ENCODE data around the gene ANXA11.
A peak's percentile ranks its signal among the peaks of the same experiment; 100 is the strongest.

The ANXA11 gene

DNA sequence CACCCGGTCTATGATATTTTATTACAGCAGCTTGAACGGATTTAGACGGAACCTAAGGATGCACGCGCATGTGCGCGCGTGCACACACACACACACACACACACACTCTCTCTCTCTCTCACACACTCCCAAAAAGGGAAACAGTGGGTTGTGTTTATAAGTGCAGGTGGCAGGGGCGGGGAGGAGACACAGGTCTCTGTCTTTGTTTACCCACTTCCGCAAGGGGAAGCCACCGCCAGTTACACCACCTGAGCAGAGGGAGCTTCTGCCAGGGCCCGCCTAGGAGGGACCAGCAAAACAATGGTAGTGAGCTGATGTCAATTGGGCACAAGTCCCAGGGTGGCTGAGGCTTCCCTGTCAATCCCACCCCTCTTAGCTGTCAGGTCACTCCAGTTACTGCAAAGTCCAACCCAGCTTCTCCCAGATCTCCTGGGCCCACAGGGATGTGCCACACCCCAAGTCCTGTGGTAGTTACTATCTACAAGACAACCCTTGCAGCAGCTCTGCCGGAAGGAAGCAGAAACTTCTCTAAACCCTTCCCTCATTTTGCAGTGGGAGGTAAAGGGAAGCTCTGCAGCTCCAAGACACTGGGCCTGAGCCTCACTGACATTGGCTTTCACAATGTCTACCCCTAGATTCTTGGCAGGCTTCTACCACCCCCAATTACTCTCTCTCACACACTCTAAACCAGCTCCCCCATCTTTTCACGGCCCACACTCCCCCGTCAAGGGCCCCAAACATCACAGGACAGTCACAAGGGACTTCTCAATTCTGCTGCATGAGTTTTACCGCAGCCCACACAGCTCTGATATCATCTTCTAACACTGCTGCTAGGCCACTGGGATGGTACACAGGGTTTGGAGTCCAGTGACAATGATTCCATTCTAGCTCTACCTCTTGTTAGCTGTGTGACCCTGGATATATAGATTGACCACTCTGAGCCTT, 17.6 kb downstream of the ANXA11 start:
- peak; percentile 95 to 96 for DNase-seq

DNA sequence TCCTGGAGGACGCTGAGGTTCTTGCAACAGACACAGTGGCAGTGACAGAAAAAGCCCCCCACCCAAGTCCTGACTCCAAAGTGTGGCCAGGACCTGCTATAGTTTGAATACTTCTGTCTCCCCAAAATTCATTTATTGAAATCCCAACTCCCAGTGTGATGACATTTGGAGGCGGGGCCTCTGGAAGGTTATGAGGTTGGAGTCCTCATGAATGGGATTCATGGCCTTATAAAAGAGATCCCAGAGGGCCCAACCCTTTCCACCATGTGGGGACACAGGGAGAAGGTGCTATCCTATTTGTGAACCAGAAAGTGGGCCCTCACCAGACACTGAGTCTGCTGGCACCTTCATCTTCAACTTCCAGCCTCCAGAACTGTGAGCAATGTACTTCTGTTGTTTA, 18.3 kb downstream of the ANXA11 start:
- no peak for DNase-seq

GRCh38 chr10:80186364-80187012, 18.8 kb downstream of the ANXA11 start:
- no peak for DNase-seq

- DNase-seq = no peak
Measured at GRCh38 chr10:80185578-80186299, 19.6 kb downstream of the ANXA11 start.

- DNase-seq = no peak
Measured at GRCh38 chr10:80184291-80184690, 21.0 kb downstream of the ANXA11 start.

DNA sequence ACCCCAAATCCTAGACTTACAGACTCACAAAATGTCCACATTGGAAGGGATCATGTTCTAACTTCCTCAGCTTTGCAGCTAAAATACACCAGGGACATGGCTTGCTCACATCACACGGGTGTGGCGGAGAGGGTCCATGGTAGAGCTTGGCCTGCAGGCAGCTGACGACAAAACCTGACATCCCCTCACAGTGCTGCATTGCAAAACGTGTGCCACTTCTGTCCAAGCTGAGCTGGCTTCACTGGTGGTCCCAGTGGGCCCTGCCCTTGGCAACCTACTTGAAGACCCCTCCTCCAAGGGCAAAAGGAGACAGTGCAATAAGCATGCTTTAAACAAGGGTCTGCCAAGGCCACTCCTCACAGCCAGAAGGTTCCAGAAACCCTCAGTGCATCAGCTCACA, 21.9 kb downstream of the ANXA11 start:
- no peak for DNase-seq

- DNase-seq = no peak
Measured at GRCh38 chr10:80182986-80183385, 22.4 kb downstream of the ANXA11 start.

DNA sequence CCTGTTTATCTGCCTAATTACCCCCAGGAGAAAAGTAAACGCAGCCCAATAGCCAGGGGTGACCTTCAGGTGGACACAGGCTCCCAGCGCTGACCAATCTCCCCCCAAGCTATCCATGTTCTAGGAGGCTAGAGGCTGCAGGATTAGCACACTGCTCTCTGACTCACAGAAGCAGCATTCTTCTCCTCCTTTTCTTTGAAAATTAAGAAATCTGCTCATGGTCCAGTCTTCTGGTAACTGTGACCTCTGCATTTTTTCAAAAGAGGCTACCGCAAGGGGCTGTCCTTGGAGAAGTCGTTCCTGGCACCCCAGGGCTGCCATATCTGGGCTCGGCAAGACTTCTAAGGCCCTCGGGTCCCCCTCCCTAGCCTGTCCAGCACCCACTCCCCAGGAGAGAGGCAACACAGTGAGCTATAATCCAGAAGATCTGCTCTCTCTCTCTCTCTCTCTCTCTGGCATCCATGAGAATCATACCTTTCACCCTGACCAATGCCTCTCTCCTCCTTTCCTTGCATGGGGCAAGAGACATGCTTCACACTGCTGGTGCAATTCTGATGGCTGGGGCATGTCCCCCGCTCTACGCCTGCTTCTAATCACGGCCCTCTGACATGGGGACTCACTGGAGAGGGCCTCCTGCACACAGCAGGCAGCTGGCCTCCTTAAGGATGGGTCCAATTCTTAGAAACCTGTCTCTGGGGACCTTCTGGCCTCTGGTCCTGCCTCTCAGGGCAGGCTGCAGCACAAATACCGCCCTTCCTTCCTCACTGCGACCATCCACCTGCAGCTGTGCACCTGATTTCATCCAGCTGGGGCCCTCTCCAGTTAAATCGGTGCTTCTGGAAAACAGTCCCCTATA, 27.3 kb downstream of the ANXA11 start:
- DNase-seq = no peak

DNA sequence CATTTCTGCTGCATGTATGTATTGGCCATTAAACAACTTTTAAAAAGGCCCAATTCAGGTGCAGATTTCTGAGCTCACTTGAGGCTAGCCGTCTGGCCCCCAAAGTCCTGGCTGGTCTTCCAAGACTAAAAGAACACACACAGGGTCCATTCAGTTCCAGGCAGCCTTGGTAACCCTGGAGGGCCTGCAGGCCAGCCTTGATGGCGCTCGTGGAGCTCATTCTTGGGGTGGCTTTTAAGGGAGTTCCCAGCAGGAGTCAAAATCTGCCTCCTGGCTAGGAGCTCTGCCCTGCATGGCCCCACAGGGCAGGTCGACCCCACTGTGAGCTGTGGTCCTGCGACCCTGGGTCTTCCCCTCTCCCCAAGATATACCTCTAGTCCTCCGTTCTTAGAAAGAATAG, 28.8 kb downstream of the ANXA11 start:
- no peak for DNase-seq

DNA sequence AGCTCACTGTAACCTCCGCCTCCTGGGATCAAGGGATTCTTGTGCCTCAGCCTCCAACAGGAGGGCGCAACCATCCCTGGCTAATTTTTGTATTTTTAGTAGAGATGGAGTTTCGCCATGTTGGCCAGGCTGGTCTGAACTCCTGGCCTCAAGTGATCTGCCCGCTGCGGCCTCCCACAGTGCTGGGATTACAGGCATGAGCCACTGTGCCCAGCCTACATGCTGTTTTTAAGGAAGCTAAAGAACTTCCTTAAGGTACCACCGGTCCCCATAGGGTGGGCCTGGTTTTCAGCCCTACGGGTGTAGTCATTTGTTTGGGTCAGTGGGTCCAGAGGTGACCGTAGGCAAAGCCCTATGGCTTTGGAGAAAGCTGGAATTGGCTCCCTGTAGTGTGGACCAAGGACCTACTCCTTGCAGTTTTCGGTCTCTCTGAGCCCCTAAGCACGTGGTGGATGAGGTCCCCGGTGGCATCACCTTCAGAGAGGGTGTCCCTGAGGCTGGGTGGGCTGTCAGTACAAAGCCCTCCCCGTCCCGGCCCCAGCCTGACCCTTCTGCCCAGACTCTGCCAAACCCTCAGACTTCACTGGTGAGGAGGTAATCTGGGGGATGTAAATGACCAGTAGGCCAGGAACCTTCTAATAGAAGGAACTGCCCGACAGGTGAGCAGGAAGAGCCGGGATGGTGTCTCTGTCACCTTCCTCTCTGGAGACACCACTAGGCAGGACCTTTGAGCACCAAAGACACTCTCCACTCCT, 30.5 kb downstream of the ANXA11 start:
- no peak for DNase-seq

GRCh38 chr10:80173466-80173865, 31.9 kb downstream of the ANXA11 start:
- DNase-seq = no peak

GRCh38 chr10:80172896-80173295, 32.4 kb downstream of the ANXA11 start:
- DNase-seq = no peak

GRCh38 chr10:80171248-80171660, 34.1 kb downstream of the ANXA11 start:
- DNase-seq = no peak

- DNase-seq = no peak
Measured at GRCh38 chr10:80170641-80171040, 34.7 kb downstream of the ANXA11 start.

DNA sequence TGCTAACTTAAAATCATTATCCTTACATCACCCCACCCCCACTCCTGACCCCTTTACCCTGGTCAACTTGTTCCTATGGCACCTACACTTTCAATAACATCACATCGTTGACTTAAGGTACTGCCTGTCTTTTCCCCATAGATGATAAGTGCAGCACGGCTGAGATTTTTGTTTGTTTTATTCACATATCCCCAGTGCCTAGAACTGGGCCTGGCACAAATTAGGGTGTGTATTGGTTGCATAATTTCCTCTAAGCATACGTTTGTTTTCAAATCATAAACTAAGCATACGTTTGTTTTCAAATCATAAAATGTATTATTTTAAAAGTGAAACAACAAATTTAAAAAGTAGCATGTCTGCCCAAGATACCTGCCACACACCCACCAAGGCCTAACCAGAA, 35.3 kb downstream of the ANXA11 start:
- DNase-seq = no peak

- no peak for DNase-seq
Measured at GRCh38 chr10:80168679-80169380, 36.5 kb downstream of the ANXA11 start.

GRCh38 chr10:80168162-80168511, 37.2 kb downstream of the ANXA11 start:
- no peak for DNase-seq

- no peak for DNase-seq
Measured at GRCh38 chr10:80167471-80168161, 37.7 kb downstream of the ANXA11 start.

GRCh38 chr10:80166581-80167470, 38.5 kb downstream of the ANXA11 start:
- no peak for DNase-seq

DNA sequence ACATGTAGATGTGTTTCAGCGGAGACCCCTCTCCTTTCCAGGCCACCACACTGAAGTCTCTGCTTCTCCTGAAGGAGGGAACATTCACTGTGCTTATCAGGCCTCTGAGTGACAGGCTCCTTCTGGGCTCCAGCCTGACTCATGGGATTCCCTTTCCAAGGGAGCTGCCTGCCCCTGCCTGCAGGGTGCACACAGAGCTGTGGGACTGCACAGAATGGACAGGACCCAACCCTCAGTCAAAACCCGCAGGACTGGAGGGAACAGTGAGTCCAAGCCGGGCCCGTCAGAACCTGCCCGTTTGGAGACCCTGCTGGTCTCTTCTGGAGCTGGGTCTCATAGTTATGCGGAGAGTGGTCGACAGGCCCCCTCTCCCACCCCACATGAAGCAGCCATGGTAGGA, 40.2 kb downstream of the ANXA11 start:
- DNase-seq = no peak

Measured in AML-193 (cell line).